Keratinocyte (primary cell): ENCODE results near the gene DGKI. TPM values are rescaled to one million over a fixed set of nuclear protein-coding genes. Genes with fewer than 3 reads are reported as not detected.

Experiments used
- DNase-seq: peaks from one replicate; pipeline ENCODE4 v3.0.0-alpha.2; 2011; ENCODE audit warnings: low read depth, missing footprints, low spot score
- FAIRE-seq: peaks from 2 replicates; lab custom pipeline; 2011; peaks lifted over from hg19 to GRCh38; lab: Jason Lieb, UNC
- H2AFZ ChIP-seq: 2 replicates; pipeline ENCODE4 v1.6.0; 2012; ENCODE audit warnings: low read length, control low read depth, inconsistent platforms; ENCODE audit not compliant: control insufficient read depth
- H3K27ac ChIP-seq: 2 replicates; pipeline ENCODE4 v1.5.1; 2011; ENCODE audit warnings: low read length; ENCODE audit not compliant: control insufficient read depth, insufficient read depth
- H3K27me3 ChIP-seq: 3 replicates; pipeline ENCODE4 v1.6.0; 2011; ENCODE audit warnings: low read length; ENCODE audit not compliant: control insufficient read depth, insufficient read depth; ENCODE audit errors: extremely low read depth
- H3K36me3 ChIP-seq, 2 experiments: 2 replicates in 1 of 2; 3 replicates in 1 of 2; pipeline ENCODE4 v1.5.1; 2011; ENCODE audit warnings: low read length in 2 of 2, mild to moderate bottlenecking in 1 of 2; ENCODE audit not compliant: control insufficient read depth in 2 of 2, insufficient read depth in 2 of 2; ENCODE audit errors: extremely low read depth in 1 of 2
- H3K4me1 ChIP-seq: 3 replicates; pipeline ENCODE4 v1.5.1; 2011; ENCODE audit warnings: low read length; ENCODE audit not compliant: control insufficient read depth, insufficient read depth; ENCODE audit errors: extremely low read depth
- H3K4me2 ChIP-seq: 3 replicates; pipeline ENCODE4 v1.6.0; 2011; ENCODE audit warnings: low read depth, low read length; ENCODE audit not compliant: control insufficient read depth, insufficient read depth; ENCODE audit errors: extremely low read depth
- H3K4me3 ChIP-seq, 3 experiments: fragments of 200-600 bp in 1 of 3; sonication (generic) in 1 of 3; 2 replicates in 2 of 3; 3 replicates in 1 of 3; pipeline ENCODE4 v1.5.1; 2011 to 2016; ENCODE audit warnings: low read length in 3 of 3, mild to moderate bottlenecking in 3 of 3, control low read depth in 2 of 3, inconsistent platforms in 1 of 3, low read depth in 1 of 3, mixed read lengths in 1 of 3, mixed run types in 1 of 3, moderate library complexity in 1 of 3; ENCODE audit not compliant: control insufficient read depth in 2 of 3, insufficient read depth in 2 of 3; ENCODE audit errors: extremely low read depth in 1 of 3
- H3K79me2 ChIP-seq: 2 replicates; pipeline ENCODE4 v1.6.0; 2012; ENCODE audit warnings: low read length; ENCODE audit not compliant: control insufficient read depth, insufficient read depth
- H3K9ac ChIP-seq: 3 replicates; pipeline ENCODE4 v1.6.0; 2011; ENCODE audit warnings: low read length; ENCODE audit not compliant: control insufficient read depth, insufficient read depth; ENCODE audit errors: extremely low read depth
- H3K9me1 ChIP-seq: 3 replicates; pipeline ENCODE4 v1.6.0; 2011; ENCODE audit warnings: low read length; ENCODE audit not compliant: control insufficient read depth, insufficient read depth; ENCODE audit errors: extremely low read depth
- H3K9me3 ChIP-seq: 2 replicates; pipeline ENCODE4 v1.5.1; 2012; ENCODE audit warnings: low read depth, low read length; ENCODE audit not compliant: control insufficient read depth
- H4K20me1 ChIP-seq: 3 replicates; pipeline ENCODE4 v1.6.0; 2011; ENCODE audit warnings: low read length; ENCODE audit not compliant: control insufficient read depth, insufficient read depth; ENCODE audit errors: extremely low read depth
- CTCF ChIP-seq, 3 experiments: IDR thresholded peaks in 1 of 3; conservative IDR thresholded peaks in 1 of 3; optimal IDR thresholded peaks in 1 of 3; 2 replicates in 2 of 3; 3 replicates in 1 of 3; pipeline versions ENCODE3 to v1.5.1; 2011; ENCODE audit warnings: low read length in 3 of 3, mild to moderate bottlenecking in 3 of 3, moderate library complexity in 2 of 3, control low read depth in 1 of 3, inconsistent platforms in 1 of 3; ENCODE audit not compliant: insufficient read depth in 2 of 3; ENCODE audit errors: extremely low read depth in 1 of 3
- EZH2 ChIP-seq: IDR thresholded peaks from one replicate; pipeline ENCODE4 v1.6.1; 2012; ENCODE audit warnings: inconsistent platforms, mild to moderate bottlenecking, low read length, moderate library complexity
- dilution Hi-C: fragments of 300-500 bp; cut with MboI; formaldehyde crosslinking; loops from one replicate; pipeline ENCODE4 v1.7.0; 2020; ENCODE audit warnings: low sequenced_read_pairs; ENCODE audit not compliant: extremely low pct_ligation_motif_present
- polyA minus RNA-seq, 3 experiments: library from RNA; depleted of rRNA, polyadenylated mRNA; stranded (reverse); fragments of >200 nt; gene quantifications; 1 replicate in 1 of 3; 2 replicates in 1 of 3; 3 replicates in 1 of 3; pipeline ENCODE4 v1.2.3, GENCODE V29; 2011
- polyA plus RNA-seq, 5 experiments: library from polyadenylated mRNA; depleted of rRNA in 3 of 5; stranded (reverse) in 3 of 5; stranded (forward) in 1 of 5; unstranded in 1 of 5; fragments of >200 nt; gene quantifications; 1 replicate in 1 of 5; 2 replicates in 3 of 5; 3 replicates in 1 of 5; pipeline versions ENCODE4 v1.2.1 to v1.2.3, GENCODE V29; 2011 to 2012; ENCODE audit warnings: missing spikeins in 2 of 5, low read depth in 1 of 5, low replicate concordance in 1 of 5

Gene DGKI
- polyA plus RNA-seq (0.01 to 0.14 TPM in 2 of 3 replicates, not detected in the other), polyA minus RNA-seq (0.03 TPM in 1 of 3 replicates, not detected in the others)
- not detected for polyA plus RNA-seq (2011; ENCODE audit: low read depth)
- 0.11 and 0.16 TPM in 2 replicates for polyA plus RNA-seq (2011; cell fraction: cytosol; rRNA removed)
- polyA plus RNA-seq (2011; cell fraction: nucleus; rRNA removed), result 0.44 and 0.89 TPM in 2 replicates
- polyA plus RNA-seq (2012; ENCODE audit: low replicate concordance), result not detected in 2 replicates
- polyA minus RNA-seq (2011; cell fraction: cytosol; rRNA and poly(A)+ RNA removed), result not detected
- 0.53 and 1.2 TPM in 2 replicates for polyA minus RNA-seq (2011; cell fraction: nucleus; rRNA and poly(A)+ RNA removed)

- Histone ChIP-seq H3K36me3 (no peaks in the 10 kb centered on the region), H3K9ac (no peak within 1 kb of the TSS), H3K4me3 (peak within 1 kb of the TSS in 1 of 3 experiments; percentile 34), H3K4me1 (no peaks in the 10 kb centered on the region), H3K9me1 (no peaks in the 10 kb centered on the region), H3K4me2 (peak within 1 kb of the TSS; percentile 37), H2AFZ (no peak within 1 kb of the TSS), H4K20me1 (no peaks in the 10 kb centered on the region), H3K27ac (no peak within 1 kb of the TSS), H3K9me3 (no peaks in the 10 kb centered on the region), H3K79me2 (no peaks in the 10 kb centered on the region), H3K27me3 (peaks cover 46% of the 10 kb centered on the region)
- peak; percentile 99 for TF ChIP-seq EZH2
- no peak for TF ChIP-seq CTCF (optimal IDR thresholded peaks at IDR 0.05 in 1 of 3, IDR thresholded peaks at IDR 0.05 in 1 of 3, conservative IDR thresholded peaks at IDR 0.05 in 1 of 3; ENCODE audit: extremely low read depth in 1 of 3, insufficient read depth in 2 of 3, low read length in 3 of 3)
- dilution Hi-C loops, result no loop called here
- FAIRE-seq (no peak), DNase-seq (no peak)
Measured at GRCh38 chr7:137846827-137847567, at the start of gene DGKI. DGKI (minus strand) TSS chr7:137846974.

GRCh38 chr7:137895301-137896221 lies 48.8 kb upstream of the DGKI start:
- TF ChIP-seq CTCF (optimal IDR thresholded peaks at IDR 0.05 in 1 of 3, IDR thresholded peaks at IDR 0.05 in 1 of 3, conservative IDR thresholded peaks at IDR 0.05 in 1 of 3; ENCODE audit: extremely low read depth in 1 of 3, insufficient read depth in 2 of 3, low read length in 3 of 3) (no peak), EZH2 (no peak)
- peaks cover 11% of the 10 kb centered on the region in 2 experiments for H3K36me3 ChIP-seq
- H4K20me1 ChIP-seq, result no peaks in the 10 kb centered on the region
- H3K9me1 ChIP-seq, result no peaks in the 10 kb centered on the region
- H3K79me2 ChIP-seq, result no peaks in the 10 kb centered on the region
- H2AFZ ChIP-seq, result no peak overlapping the region
- no peak overlapping the region for H3K4me2 ChIP-seq
- no peak overlapping the region for H3K4me3 ChIP-seq
- H3K4me1 ChIP-seq, result no peaks in the 10 kb centered on the region
- DNase-seq (no peak), FAIRE-seq (no peak)
- dilution Hi-C loops, result no loop called here
- no peaks in the 10 kb centered on the region for H3K27me3 ChIP-seq
- no peak overlapping the region for H3K9ac ChIP-seq
- no peak overlapping the region for H3K27ac ChIP-seq
- no peaks in the 10 kb centered on the region for H3K9me3 ChIP-seq
